LNCaP clone FGC (cell line): ENCODE measurements around the gene BMS1.

ENCODE experiments used
- DNase-seq: peaks from one replicate; pipeline ENCODE4 v3.0.0-alpha.2; 2011; ENCODE audit warnings: low read depth
- H3K4me3 ChIP-seq: 2 replicates; pipeline ENCODE4 v1.5.1; 2011; ENCODE audit warnings: mild to moderate bottlenecking, low read depth, low read length, control low read depth
- TF ChIP-seq, protein P1 (sequence below): IDR thresholded peaks from 2 replicates; pipeline ENCODE4 v1.5.1; 2012; ENCODE audit warnings: mild to moderate bottlenecking; ENCODE audit not compliant: control insufficient read depth, insufficient read depth; ENCODE audit errors: extremely low read depth

Gene BMS1

DNA sequence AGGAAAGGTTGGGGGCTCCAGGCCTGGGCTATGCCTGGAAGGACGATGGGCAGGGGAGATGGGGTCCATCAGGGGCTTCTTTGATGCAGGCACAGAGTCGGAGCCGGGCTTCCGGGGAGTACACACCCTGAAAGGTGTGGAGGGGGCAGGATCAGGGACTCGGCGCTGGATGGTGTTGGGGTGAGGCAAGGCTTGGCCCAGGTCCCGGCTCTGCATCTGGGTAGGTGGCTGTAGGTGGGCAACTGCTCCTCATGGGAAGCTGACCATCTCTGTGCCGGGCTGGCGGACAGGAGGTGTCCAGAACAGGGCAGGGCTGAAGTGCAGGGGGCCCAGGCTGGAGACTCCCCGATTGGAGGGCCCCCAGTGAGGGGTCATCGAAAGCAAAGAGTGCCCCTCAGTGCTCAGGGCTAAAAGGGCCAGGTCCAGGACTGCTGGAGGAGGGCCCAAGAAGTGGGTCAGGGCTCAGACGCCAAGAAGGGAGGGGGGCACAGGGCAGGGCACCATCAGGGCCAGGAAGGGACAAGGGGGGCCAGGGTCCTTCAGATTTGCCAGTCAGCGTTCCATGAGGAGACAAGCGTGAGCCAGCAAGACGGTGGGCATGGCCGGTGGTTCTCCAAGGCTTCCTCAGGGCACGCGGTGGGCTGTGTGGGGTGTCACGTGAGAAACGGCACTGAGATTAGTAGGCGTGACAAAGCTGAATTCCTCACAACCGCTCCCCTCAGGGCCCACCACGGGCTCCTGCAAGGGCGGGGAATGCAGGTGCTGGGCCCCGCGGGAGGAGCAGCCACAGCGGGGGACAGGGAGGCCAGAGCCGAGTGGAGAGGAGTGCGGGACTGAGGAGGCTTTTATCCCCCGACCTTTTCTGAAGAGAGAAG lies 97.0 kb downstream of the BMS1 start:
- DNase-seq, result no peak
- H3K4me3 ChIP-seq, result no peak overlapping the region

DNA sequence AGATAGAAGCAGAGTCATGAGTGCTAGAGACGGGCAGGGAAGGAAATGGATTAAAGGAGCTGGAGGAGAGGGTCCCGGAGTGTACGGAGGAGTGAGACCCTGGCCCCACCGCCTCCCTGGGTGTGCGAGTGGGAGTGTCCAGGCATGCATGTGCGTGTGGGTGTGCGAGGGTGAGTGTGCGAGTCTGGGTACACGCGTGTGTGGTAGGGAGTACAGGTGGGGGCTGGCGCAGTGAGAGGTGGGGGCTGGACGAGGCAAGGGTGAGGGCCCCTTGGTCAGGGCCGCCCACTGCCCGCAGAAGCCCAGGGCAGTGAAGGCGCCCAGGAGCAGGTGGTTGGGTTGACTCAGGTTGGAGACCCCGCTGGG lies 97.6 kb downstream of the BMS1 start:
- no peak overlapping the region for H3K4me3 ChIP-seq
- no peak for DNase-seq
- TF ChIP-seq, protein P1, sequence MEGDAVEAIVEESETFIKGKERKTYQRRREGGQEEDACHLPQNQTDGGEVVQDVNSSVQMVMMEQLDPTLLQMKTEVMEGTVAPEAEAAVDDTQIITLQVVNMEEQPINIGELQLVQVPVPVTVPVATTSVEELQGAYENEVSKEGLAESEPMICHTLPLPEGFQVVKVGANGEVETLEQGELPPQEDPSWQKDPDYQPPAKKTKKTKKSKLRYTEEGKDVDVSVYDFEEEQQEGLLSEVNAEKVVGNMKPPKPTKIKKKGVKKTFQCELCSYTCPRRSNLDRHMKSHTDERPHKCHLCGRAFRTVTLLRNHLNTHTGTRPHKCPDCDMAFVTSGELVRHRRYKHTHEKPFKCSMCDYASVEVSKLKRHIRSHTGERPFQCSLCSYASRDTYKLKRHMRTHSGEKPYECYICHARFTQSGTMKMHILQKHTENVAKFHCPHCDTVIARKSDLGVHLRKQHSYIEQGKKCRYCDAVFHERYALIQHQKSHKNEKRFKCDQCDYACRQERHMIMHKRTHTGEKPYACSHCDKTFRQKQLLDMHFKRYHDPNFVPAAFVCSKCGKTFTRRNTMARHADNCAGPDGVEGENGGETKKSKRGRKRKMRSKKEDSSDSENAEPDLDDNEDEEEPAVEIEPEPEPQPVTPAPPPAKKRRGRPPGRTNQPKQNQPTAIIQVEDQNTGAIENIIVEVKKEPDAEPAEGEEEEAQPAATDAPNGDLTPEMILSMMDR, result no peak

More for the DNA sequence above, 97.0 kb downstream of the BMS1 start:
- TF ChIP-seq, protein P1, result no peak

DNA sequence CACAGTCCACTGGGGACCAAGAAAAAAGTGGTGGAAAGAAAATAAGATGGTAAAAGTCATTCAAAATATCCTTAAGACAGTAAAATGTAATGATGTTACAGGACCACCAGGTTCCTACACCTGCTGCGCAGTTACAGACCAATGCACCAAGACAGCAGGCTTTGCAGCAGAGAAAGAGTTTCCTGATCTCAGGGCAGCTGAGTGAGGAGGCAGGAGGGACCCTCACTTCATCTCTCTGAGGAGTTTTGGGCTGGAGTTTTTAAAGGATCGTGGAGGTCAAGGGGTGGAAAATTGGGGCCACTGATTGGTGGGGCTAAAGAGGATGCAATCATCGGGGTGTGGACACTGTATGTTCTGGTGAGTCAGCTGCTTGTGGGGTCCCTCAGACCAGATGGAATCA lies 100.0 kb downstream of the BMS1 start:
- TF ChIP-seq, protein P1, result no peak
- H3K4me3 ChIP-seq, result no peak overlapping the region
- DNase-seq, result no peak
